Measurements from ENCODE around the gene SLC4A11.
A peak's percentile ranks its signal among the peaks of the same experiment; 100 is the strongest.

The SLC4A11 gene

GRCh38 chr20:3238616-3239025, 369 bp downstream of the SLC4A11 start:
- TF ChIP-seq YY1 (IDR thresholded peaks at IDR 0.05; ENCODE audit: low read depth) = 0 out of 2 replicates have a peak, but pooled peaks have one; percentile 30
- TF ChIP-seq EGR1 (IDR thresholded peaks at IDR 0.05) = no peak
- no peak; the same call in 1 of the 2 replicates for TF ChIP-seq MAX (IDR thresholded peaks at IDR 0.05)
- 0 out of 2 replicates have a peak, but pooled peaks have one; percentile 7 for TF ChIP-seq NFIC (IDR thresholded peaks at IDR 0.05)

GRCh38 chr20:3237958-3238615, 903 bp downstream of the SLC4A11 start:
- TF ChIP-seq MAX (IDR thresholded peaks at IDR 0.05) (peak; percentile 53; the same call in 1 of the 2 replicates), ZBTB7A (IDR thresholded peaks at IDR 0.05; ENCODE audit: low read depth) (peak; percentile 58; the same call in 1 of the 2 replicates), YY1 (IDR thresholded peaks at IDR 0.05; ENCODE audit: low read depth) (no peak)

GRCh38 chr20:3237011-3237957, 1.7 kb downstream of the SLC4A11 start:
- TF ChIP-seq FOXM1 (IDR thresholded peaks at IDR 0.05; ENCODE audit: borderline replicate concordance, low read depth) (no peak), MAX (IDR thresholded peaks at IDR 0.05) (no peak), CREB1 (IDR thresholded peaks at IDR 0.05; ENCODE audit: low read depth) (no peak), ZBTB7A (IDR thresholded peaks at IDR 0.05; ENCODE audit: low read depth) (no peak), NFIC (IDR thresholded peaks at IDR 0.05) (no peak), REST (IDR thresholded peaks at IDR 0.05; ENCODE audit: low read depth) (no peak), USF1 (IDR thresholded peaks at IDR 0.05) (no peak), YY1 (IDR thresholded peaks at IDR 0.05; ENCODE audit: low read depth) (no peak)

DNA sequence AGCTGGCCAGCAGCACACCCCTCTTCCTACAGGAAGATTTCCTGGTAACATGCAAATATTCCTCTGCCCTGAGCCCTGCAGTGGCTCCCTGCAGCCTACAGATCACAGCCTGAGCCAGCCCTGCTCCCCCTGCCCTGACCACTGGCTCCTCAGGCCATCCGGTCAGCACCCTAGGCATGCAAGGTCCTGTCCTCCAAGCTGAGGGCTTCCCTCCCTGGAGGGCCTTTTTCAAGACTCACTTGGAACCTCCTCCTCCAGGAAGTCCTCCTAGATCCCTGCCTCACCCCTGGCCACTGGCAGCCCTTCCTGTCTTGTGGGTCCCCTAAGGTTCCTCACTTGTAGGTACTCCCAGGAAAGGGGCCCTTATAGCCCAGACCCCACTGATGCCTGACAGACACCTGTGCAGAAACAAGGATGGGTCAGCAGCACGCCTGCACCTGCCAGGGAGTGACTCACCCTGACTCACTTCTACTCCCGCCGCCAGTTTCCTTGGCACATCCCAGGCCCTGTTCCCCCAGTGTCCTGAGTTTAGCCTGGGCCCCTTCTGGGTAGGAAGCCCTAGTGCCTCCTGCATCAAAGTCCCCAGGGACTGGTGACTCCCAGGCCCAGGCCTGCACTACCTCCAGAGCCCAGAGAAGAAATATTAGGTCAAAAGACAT, 3.2 kb downstream of the SLC4A11 start:
- TF ChIP-seq CREB1 (IDR thresholded peaks at IDR 0.05; ENCODE audit: low read depth) (no peak), NFIC (IDR thresholded peaks at IDR 0.05) (peak; percentile 42; the same call in 1 of the 2 replicates), TCF12 (IDR thresholded peaks at IDR 0.05; ENCODE audit: low read depth) (peak; percentile 44; the same call in 1 of the 2 replicates)

- no peak for TF ChIP-seq USF1 (IDR thresholded peaks at IDR 0.05)
- no peak for TF ChIP-seq YY1 (IDR thresholded peaks at IDR 0.05; ENCODE audit: low read depth)
- no peak for TF ChIP-seq EP300 (IDR thresholded peaks at IDR 0.05; ENCODE audit: borderline replicate concordance)
- TF ChIP-seq FOXM1 (IDR thresholded peaks at IDR 0.05; ENCODE audit: borderline replicate concordance, low read depth) = no peak
- no peak for TF ChIP-seq ZBTB7A (IDR thresholded peaks at IDR 0.05; ENCODE audit: low read depth)
Measured at GRCh38 chr20:3233991-3234498, 4.9 kb downstream of the SLC4A11 start.

DNA sequence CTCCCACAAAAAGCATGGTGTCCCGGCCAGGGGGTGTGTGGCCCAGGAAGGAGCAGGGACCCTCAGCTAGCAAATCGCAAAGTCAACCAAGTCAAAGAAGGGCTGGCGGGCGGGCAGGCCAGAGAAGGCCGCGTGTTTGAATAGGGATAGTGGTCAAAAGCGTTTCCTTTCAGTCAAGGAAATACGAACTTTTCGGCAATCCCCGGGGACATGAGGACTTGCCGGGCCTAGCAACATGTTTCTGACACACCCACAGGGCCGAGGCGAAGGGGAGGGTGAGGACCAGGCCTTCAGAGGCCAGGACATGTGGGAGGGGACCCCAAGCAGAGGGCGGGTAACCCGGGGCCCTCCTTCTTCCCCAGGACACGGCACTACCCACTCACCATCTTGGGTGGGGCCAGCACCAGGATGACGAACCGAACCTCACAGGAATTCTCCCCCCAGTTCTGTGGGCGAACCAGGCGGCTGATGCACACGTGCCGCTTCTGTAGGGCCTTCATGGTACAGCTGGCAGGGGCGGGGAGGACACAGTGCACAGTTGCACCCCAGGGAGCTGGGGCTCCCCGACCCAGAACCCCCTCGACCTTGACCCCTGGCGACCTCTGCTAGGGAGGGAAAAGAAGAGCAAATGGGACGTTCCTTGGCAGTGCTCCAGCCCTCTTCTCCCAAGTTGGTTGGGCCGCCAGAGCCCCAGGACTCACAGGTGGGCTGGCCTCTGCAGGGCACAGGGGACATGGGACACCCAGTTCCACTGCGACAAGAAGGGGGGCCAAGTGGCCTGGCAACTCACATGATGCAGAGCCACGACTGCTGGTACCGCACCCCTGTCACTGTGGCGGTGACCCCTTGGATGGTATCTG, 5.6 kb downstream of the SLC4A11 start:
- TF ChIP-seq FOXM1 (IDR thresholded peaks at IDR 0.05; ENCODE audit: borderline replicate concordance, low read depth) = no peak
- no peak for TF ChIP-seq EP300 (IDR thresholded peaks at IDR 0.05; ENCODE audit: borderline replicate concordance)
- no peak for TF ChIP-seq CREB1 (IDR thresholded peaks at IDR 0.05; ENCODE audit: low read depth)
- TF ChIP-seq TAF1 (IDR thresholded peaks at IDR 0.05; ENCODE audit: low read depth) = no peak
- TF ChIP-seq EGR1 (IDR thresholded peaks at IDR 0.05) = no peak
- TF ChIP-seq NFIC (IDR thresholded peaks at IDR 0.05) = no peak
- no peak for TF ChIP-seq ZBTB7A (IDR thresholded peaks at IDR 0.05; ENCODE audit: low read depth)
- no peak for TF ChIP-seq REST (IDR thresholded peaks at IDR 0.05; ENCODE audit: low read depth)
- TF ChIP-seq USF1 (IDR thresholded peaks at IDR 0.05) = no peak
- no peak for TF ChIP-seq TCF12 (IDR thresholded peaks at IDR 0.05; ENCODE audit: low read depth)
- TF ChIP-seq RAD21 (IDR thresholded peaks at IDR 0.05; ENCODE audit: low read depth) = no peak
- TF ChIP-seq CEBPB (IDR thresholded peaks at IDR 0.05) = no peak
- TF ChIP-seq YY1 (IDR thresholded peaks at IDR 0.05; ENCODE audit: low read depth) = no peak
- TF ChIP-seq MAX (IDR thresholded peaks at IDR 0.05) = no peak
- no peak for TF ChIP-seq TEAD4 (IDR thresholded peaks at IDR 0.05)
